Middle frontal gyrus (tissue), 1 donor: ENCODE measurements around the gene KRTAP3-2.
"Not testable (repeated sequence)": the region's sequence is repeated elsewhere in the genome, so short reads cannot be mapped to it uniquely, and the experiment has no call there.

Experiments used
- DNase-seq: peaks from one replicate; pipeline ENCODE4 v3.0.0-alpha.2; 2015; ENCODE audit warnings: low spot score; ENCODE audit errors: extremely low spot score

The KRTAP3-2 gene

DNA sequence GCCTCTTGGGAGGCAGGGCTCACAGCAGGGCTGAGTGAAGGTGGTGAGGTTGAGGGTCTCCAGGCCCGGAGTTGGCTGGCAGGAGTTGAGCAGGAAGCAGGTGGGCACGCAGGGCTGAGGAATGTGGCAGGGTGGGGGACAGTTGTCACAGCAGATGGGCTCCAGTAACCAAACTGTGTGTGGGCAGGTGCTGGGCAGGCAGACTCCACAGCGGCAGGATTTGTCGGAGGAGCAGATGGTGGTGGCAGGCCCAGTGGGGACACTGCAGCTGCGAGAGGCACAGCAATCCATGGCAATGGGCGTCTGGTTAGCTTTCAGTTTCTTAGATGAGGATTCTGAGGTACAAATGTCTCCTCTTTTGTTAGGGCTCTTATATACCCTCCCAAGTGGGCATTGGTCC lies at the start of gene KRTAP3-2:
Gene KRTAP3-2 (minus strand): TSS at position 344 of the 400 bp plus-strand sequence. CDS start 53 bp downstream, at position 291.
- DNase-seq = not testable (repeated sequence)

DNA sequence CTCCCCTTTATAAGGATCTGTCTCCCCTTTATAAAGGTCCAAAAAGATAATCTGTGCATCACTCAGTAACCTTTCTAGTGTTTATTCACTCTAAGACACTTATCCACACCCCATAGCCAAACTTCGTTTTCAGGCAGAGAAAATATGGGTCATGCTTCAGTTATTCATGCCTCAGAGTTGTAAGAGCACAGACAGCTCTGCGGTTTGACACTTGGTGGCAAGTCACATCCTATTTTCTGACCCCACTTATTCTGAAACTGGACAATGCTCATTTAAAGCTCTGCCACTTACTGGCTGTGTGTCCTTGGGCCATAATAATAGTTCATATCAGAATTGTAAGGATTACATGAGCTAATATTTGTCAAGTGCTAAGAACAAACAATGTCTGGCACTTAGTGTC lies 49.4 kb upstream of the KRTAP3-2 start:
- DNase-seq = no peak

DNA sequence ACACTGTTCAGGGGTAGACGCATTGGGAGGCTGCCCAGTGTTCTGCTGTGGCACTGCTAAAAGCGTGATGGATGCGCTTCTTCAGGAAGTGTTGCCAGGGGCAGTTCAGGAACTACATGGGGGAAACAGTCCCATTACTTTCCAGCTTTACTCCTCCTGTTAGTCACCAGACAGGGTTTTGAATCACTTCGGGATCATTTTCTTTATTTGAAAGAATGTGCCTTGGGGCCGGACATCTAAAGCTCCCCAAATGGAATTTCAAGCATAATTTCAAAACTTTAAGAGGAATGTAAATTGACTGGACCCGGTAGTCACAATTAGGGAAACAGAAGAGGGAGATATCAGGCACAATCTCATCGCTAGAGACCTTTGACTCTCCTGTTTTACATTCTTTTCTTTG lies 48.7 kb upstream of the KRTAP3-2 start:
- DNase-seq = no peak

DNA sequence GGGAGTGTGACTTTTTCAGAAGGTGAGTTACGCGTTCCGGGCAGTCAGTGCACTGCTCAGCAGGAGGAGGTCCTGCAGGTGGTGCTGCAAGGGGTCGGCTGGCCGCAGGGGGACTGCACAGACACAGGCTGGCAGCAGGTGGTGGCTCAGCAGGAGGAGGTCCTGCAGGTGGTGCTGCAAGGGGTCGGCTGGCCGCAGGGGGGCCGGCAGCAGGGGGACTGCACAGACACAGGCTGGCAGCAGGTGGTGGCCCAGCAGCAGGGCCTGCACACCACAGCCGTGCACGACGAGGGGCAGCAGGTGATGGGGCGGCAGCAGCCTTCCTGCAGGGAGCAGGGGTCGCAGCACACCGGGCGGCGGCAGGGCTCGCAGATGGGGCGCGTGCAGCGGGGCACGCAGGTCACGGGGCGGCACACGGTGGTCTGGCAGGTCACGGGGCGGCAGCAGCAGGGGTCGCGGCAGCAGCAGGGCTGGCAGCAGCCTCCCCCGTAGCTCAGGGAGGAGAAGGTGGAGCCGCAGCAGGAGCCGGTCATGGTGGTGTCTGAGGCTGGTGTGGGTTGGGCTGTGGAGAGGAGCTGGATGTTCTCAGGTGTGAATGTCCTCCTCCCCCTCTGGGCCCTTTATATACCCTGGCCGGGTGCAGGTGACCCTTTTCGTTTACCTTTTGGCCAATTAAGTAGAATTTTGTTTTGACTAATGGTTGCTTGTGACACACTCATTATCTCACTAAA lies 47.2 kb upstream of the KRTAP3-2 start, which contains the start of gene KRTAP2-1:
Gene KRTAP2-1 (minus strand): TSS at position 582 of the 731 bp plus-strand sequence. CDS start 49 bp downstream, at position 533.
- DNase-seq = not testable (repeated sequence)

GRCh38 chr17:41042953-41043352 lies 43.2 kb upstream of the KRTAP3-2 start:
- no peak for DNase-seq

- not testable (repeated sequence) for DNase-seq
Measured at GRCh38 chr17:41040783-41041571, 41.3 kb upstream of the KRTAP3-2 start, which contains the start of gene KRTAP1-1. TSS of gene KRTAP1-1 (minus strand) at chr17:41041450. CDS start at chr17:41041397, 53 bp downstream.

- no peak for DNase-seq
Measured at GRCh38 chr17:41037853-41038350, 38.2 kb upstream of the KRTAP3-2 start.

GRCh38 chr17:41034346-41034935 lies 34.7 kb upstream of the KRTAP3-2 start, which contains the start of gene KRTAP1-3:
TSS of gene KRTAP1-3 (minus strand) at chr17:41034874. CDS start at chr17:41034821, 53 bp downstream.
- DNase-seq = not testable (repeated sequence)

DNA sequence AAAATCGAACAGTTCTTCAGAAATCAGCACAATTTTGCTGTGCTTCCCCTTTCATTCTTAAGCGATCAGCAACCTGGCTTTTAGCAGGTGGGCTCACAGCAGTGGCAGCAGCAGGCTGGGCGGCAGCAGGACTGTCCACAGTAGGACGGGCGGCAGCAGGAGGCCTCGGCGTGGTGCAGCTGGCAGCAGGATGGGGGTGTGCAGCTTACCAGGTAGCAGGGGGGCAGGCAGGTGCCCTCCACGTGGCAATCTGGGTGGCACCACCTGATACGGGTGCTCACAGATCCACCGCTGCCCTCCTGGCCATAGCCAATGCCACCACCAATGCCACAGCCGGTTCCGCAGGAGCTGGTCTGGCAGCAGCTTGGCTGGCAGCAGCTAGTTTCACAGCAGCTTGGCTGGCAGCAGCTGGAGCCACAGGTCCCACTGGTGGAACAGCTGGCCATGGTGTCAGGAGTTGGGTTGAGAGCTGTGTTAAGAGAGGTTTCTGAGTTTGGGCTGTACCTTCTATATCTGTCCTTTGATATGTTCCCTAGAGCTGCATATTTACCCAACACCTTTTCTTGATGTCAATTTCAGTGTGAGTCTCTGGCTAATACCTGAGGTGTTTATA lies 30.0 kb upstream of the KRTAP3-2 start, which contains the start of gene KRTAP1-4:
Gene KRTAP1-4 (minus strand): TSS at position 563 of the 613 bp plus-strand sequence. CDS start 117 bp downstream, at position 446.
- no peak for DNase-seq

- DNase-seq = no peak
Measured at GRCh38 chr17:41026715-41027471, 27.2 kb upstream of the KRTAP3-2 start, which contains the start of gene KRTAP1-5. TSS of gene KRTAP1-5 (minus strand) at chr17:41027208. CDS start at chr17:41027155, 53 bp downstream.

- no peak for DNase-seq
Measured at GRCh38 chr17:41024697-41025096, 25.0 kb upstream of the KRTAP3-2 start.

DNA sequence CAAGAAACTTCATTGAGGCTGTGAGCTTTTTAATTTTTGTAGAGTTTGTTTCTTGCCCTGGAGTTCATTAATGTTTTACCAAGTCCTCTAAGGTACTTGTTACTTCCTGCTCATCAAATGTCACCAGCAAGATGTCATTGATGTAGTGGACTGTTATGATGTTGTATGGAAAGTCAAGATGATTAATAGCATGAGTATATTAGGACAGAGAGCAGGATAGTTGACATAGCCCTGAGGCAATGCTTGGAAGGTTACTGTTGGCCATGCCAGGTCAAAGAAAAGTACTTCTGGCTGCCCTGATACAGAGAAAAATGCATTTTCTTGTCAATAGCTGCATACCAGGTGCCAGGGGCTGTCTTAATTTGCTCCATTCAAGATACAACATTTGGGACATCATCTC lies 20.6 kb upstream of the KRTAP3-2 start:
- DNase-seq = no peak

DNA sequence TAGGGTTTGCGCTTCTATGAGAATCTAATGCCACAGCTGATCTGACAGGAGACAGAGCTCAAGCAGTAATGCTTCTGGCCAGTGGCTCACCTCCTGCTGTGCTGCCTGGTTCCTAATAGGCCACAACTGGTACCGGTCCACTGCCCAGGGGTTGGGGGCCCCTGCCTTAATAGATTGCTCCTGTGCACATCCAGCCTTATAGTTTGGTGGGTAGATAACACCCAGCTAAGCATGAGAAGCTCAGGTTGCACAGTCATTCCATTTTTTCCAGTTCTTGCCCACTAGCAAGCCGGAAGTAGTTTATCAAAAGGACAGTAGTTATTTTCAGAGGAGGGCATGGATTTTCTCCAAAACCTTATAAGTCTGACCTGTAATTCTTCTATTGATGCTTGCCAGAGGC lies 19.7 kb upstream of the KRTAP3-2 start:
- DNase-seq = no peak

DNA sequence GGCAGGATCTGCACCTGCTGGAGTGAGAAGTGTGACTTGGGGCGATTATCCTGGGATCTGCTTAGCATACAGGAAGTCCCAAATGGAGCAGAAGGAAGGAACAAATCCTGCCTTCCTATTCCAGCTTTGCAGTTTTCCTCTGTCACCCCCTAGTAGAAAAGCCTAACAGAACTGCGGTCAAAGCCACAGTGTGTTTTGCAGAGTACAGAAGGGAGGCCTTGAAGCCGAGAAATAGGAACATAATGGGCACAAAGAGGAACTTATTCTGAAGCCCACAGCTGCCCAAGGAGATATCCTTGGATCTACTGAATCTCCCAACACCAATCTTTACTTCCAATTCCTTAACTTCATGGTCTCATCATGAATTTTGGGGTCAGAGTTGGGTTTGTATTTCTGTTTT lies 18.8 kb upstream of the KRTAP3-2 start:
- no peak for DNase-seq

DNA sequence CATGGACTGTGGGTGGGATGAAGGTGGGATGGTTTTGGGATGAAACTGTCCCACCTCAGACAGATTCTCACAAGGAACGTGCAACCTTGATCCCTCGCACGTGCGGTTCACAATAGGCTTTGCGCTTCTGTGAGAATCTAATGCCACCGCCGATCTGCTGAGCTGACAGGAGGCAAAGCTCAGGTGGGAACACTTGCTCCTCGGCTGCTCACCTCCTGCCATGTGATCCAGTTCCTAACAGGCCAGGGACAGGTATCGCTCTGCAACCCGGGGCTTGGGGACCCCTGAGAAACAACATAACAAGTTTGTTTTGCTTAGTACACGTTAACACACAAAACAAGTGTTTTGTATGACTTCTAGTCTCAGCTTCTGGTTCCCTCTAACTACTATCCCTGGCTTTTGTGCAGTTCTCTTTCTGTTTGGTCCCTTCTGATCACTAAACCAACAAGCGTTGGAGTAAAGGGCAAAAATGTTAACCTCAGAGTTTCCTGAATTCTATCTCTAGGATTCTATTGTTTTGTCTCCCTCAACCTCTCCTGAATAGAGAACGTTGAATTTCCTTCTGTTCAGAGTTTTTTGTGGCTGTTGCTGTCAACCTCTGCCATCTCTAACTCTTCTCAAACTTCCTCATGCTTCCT lies 17.0 kb upstream of the KRTAP3-2 start:
- DNase-seq = no peak

GRCh38 chr17:41015454-41015853 lies 15.7 kb upstream of the KRTAP3-2 start:
- DNase-seq = no peak

DNA sequence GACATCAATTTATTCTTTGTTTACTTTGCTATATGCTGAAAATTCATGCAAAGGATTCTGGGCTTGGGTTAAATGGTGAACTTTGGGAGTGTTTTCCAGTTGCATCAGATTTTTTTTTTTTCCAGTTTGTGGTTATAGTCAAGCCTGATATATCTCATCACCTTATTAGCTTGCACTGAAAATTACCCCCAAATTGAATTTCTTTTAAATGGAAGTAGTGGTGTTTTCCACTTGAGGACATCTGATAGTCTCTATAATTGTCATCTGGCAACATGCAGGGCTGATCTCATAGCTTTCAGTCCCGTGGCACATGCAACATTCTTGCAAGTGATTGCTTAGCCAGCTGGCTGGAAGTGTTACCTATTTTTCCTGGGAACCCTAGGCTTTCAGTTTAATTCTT lies 13.9 kb upstream of the KRTAP3-2 start:
- DNase-seq = no peak

DNA sequence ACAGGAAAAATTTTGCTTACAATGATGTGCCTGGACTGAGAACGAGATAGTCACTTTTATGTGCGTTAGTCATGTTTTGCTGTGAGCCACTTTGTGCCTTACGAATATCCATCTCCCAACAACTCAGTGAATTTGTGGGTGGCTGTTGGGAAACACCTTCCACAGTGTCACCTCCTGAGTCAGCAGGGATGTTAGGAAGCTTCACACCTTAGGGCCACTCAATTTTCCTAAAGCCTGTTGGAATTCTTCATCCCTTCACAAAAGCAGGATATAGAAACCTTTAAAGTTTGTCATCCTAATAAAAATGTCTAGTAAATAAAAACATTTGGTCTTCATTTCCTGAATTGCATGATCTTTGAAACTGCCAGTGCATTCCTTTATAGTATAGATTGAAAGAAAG lies 13.5 kb upstream of the KRTAP3-2 start:
- DNase-seq = no peak

DNA sequence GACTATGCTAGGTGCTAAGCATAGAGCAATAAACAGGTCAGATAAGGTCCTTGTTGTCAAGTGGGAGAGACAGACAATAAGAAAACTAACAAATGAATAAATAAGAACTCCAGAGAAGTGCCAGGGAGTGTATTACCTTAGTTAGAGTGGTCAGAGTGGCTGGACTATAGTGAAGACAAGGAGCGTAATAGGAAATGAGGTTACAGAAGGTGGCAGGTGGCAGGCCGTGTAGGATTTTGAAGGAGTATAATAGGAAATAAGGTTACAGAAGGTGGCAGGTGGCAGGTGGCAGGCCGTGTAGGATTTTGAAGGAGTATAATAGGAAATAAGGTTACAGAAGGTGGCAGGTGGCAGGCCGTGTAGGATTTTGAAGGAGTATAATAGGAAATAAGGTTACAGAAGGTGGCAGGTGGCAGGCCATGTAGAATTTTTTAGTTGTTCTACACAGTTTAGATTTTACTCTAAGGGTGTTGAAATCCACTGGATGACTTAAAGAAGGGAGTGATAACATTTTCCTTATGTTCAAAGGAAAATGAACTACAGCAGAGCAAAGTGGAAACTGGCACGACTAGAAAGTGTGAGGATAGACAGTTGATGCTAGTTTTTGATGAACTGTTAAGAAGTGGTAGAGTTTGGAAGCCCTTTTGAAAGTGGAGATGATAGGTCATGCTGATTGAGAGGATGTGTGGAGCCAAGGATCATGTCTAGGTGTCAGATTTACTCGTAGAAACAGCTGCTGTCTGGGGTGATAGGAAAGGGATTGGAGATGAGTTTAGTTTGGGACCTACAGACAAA lies 12.8 kb upstream of the KRTAP3-2 start:
- no peak for DNase-seq
